Measurements from ENCODE around the gene TNRC6C.

DNA sequence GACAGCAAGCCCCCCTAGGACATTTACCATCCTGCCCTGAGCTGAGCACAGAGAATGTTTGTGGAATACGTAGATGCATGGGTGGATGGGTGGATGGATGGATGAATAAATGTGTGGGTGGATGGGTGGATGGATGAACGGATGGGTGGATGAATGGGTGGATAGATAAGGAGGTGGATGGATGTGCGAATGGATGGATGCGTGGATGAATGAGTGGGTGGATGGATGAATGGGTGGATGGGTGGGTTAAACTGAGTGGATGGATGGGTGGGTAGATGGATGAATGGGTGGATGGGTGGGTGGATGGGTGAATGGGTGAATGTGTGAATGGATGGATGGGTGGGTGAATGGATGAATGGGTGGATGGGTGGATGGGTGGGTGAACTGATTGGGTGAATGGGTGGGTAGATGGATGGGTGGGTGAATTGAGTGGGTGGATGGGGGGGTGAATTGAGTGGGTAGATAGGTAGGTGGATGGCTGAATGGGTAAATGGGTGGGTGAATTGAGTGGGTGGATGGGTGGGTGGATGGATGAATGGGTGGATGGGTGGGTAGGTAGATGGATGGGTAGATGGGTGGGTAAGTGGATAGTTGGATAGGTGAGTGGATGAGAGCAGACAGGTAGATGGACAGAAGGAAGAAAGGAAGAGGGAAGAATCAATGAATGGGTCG lies 164.9 kb downstream of the TNRC6C start:
- TF ChIP-seq POLR2AphosphoS5 (IDR thresholded peaks at IDR 0.05) (no peak), POLR2A (IDR thresholded peaks at IDR 0.05) (no peak)

Data from suprapubic skin (tissue), 4 donors.